Skin epidermis (tissue), 12 donors: ENCODE measurements around the gene PHKG2.

Source experiments
- H3K27ac ChIP-seq, 21 experiments: fragments of 200-600 bp; sonication (generic) in 11 of 21; one replicate each; pipeline ENCODE4 v1.5.0; 2020; ENCODE audit warnings: mild to moderate bottlenecking in 3 of 21, inconsistent platforms in 2 of 21, moderate library complexity in 2 of 21
- H3K4me3 ChIP-seq, 7 experiments: fragments of 200-600 bp; sonication (generic) in 2 of 7; one replicate each; pipeline ENCODE4 v1.5.0; 2020; ENCODE audit warnings: inconsistent platforms in 2 of 7, mild to moderate bottlenecking in 2 of 7, moderate library complexity in 1 of 7

Gene PHKG2

GRCh38 chr16:30750876-30751465, 2.7 kb downstream of the PHKG2 start:
- no peak overlapping the region for H3K27ac ChIP-seq
- H3K4me3 ChIP-seq, result no peak overlapping the region

GRCh38 chr16:30753596-30753995, 5.4 kb downstream of the PHKG2 start:
- no peak overlapping the region for H3K4me3 ChIP-seq
- no peak overlapping the region for H3K27ac ChIP-seq

- H3K27ac ChIP-seq, result no peak overlapping the region
- no peak overlapping the region for H3K4me3 ChIP-seq
Measured at GRCh38 chr16:30755955-30756780, 7.9 kb downstream of the PHKG2 start.

- Histone ChIP-seq H3K4me3 (no peak overlapping the region), H3K27ac (no peak overlapping the region)
Measured at GRCh38 chr16:30756781-30757100, 8.5 kb downstream of the PHKG2 start.

- Histone ChIP-seq H3K4me3 (no peak overlapping the region), H3K27ac (no peak overlapping the region)
Measured at GRCh38 chr16:30757316-30757715, 9.1 kb downstream of the PHKG2 start.

- Histone ChIP-seq H3K27ac (peak overlapping the region in 12 of 21 experiments; percentile 2 to 59 (median 51)), H3K4me3 (no peak overlapping the region)
Measured at GRCh38 chr16:30758988-30759491, 10.8 kb downstream of the PHKG2 start.

GRCh38 chr16:30760001-30760559, 11.9 kb downstream of the PHKG2 start:
- Histone ChIP-seq H3K4me3 (no peak overlapping the region), H3K27ac (peak overlapping the region in 3 of 21 experiments; percentile 3 to 57 (median 52))

- H3K27ac ChIP-seq, result peak overlapping the region in 14 of 21 experiments; percentile 0 to 94 (median 68)
- H3K4me3 ChIP-seq, result peak overlapping the region; percentile 76 to 99 (median 90)
Measured at GRCh38 chr16:30760577-30761426, 12.6 kb downstream of the PHKG2 start.

- Histone ChIP-seq H3K27ac (peak overlapping the region in 18 of 21 experiments; percentile 0 to 94 (median 80)), H3K4me3 (peak overlapping the region; percentile 76 to 99 (median 90))
Measured at GRCh38 chr16:30761427-30761927, 13.3 kb downstream of the PHKG2 start.

GRCh38 chr16:30761928-30762902, 14.0 kb downstream of the PHKG2 start, which contains the start of the genes CFAP119 and RNF40:
Gene CFAP119 (minus strand): TSS chr16:30762062. CDS start chr16:30761748, 314 bp downstream.
Gene RNF40 (plus strand): TSS chr16:30762322. CDS start chr16:30762546, 224 bp downstream.
- Histone ChIP-seq H3K4me3 (peak within 1 kb of the TSS; percentile 76 to 99 (median 90)), H3K27ac (peak within 1 kb of the TSS; percentile 74 to 94 (median 88))

- Histone ChIP-seq H3K27ac (peak overlapping the region in 16 of 21 experiments; percentile 80 to 94 (median 88)), H3K4me3 (peak overlapping the region; percentile 76 to 99 (median 90))
Measured at GRCh38 chr16:30762991-30763725, 14.9 kb downstream of the PHKG2 start.

GRCh38 chr16:30764086-30764485, 15.9 kb downstream of the PHKG2 start:
- Histone ChIP-seq H3K27ac (no peak overlapping the region), H3K4me3 (no peak overlapping the region)

GRCh38 chr16:30764816-30765465, 16.7 kb downstream of the PHKG2 start:
- Histone ChIP-seq H3K4me3 (no peak overlapping the region), H3K27ac (no peak overlapping the region)

GRCh38 chr16:30766206-30766932, 18.1 kb downstream of the PHKG2 start:
- H3K4me3 ChIP-seq, result no peak overlapping the region
- H3K27ac ChIP-seq, result no peak overlapping the region

- no peak overlapping the region for H3K27ac ChIP-seq
- no peak overlapping the region for H3K4me3 ChIP-seq
Measured at GRCh38 chr16:30766933-30767284, 18.7 kb downstream of the PHKG2 start.

GRCh38 chr16:30767767-30768465, 19.7 kb downstream of the PHKG2 start:
- no peak overlapping the region for H3K27ac ChIP-seq
- no peak overlapping the region for H3K4me3 ChIP-seq
